Epithelial cell of proximal tubule (primary cell): ENCODE measurements around the gene ACOT13. TPM values are rescaled to one million over a fixed set of nuclear protein-coding genes. Genes with fewer than 3 reads are reported as not detected.
"Not testable (repeated sequence)": the region's sequence is repeated elsewhere in the genome, so short reads cannot be mapped to it uniquely, and the experiment has no call there.

ENCODE experiments used
- DNase-seq: peaks from one replicate; pipeline ENCODE4 v3.0.0-alpha.2; 2011; ENCODE audit warnings: low read depth
- H3K4me3 ChIP-seq: 2 replicates; pipeline ENCODE4 v1.5.1; 2011; ENCODE audit warnings: low read depth, mild to moderate bottlenecking, low read length
- total RNA-seq: library from RNA; depleted of rRNA; stranded (reverse); fragments of >200 nt; gene quantifications from 2 replicates; pipeline ENCODE4 v1.2.3, GENCODE V29; 2015
- TF ChIP-seq, protein P1 (sequence below): conservative IDR thresholded peaks from 2 replicates; pipeline ENCODE4 v1.5.1; 2012; ENCODE audit warnings: low read depth, mild to moderate bottlenecking, low read length

Gene ACOT13
- total RNA-seq, 1 donor from 2014 or later: 8.5 TPM

DNA sequence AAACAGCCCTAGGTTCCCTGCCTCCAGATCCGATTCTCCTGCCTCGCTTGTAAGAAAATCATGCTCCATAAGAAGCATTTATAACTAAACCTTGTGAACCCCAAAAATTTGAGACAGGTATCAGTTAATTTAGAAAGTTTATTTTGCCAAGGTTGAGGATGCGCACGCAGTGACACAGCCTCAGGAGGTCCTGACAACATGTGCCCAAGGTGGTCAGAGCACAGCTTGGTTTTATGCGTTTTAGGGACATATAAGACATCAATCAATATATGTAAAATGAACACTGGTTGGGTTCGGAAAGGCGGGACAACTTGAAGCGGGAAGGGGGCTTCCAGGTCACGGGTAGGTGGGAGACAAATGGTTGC, 2.1 kb downstream of the ACOT13 start:
- peak overlapping the region; percentile 30 for H3K4me3 ChIP-seq
- TF ChIP-seq, protein P1, sequence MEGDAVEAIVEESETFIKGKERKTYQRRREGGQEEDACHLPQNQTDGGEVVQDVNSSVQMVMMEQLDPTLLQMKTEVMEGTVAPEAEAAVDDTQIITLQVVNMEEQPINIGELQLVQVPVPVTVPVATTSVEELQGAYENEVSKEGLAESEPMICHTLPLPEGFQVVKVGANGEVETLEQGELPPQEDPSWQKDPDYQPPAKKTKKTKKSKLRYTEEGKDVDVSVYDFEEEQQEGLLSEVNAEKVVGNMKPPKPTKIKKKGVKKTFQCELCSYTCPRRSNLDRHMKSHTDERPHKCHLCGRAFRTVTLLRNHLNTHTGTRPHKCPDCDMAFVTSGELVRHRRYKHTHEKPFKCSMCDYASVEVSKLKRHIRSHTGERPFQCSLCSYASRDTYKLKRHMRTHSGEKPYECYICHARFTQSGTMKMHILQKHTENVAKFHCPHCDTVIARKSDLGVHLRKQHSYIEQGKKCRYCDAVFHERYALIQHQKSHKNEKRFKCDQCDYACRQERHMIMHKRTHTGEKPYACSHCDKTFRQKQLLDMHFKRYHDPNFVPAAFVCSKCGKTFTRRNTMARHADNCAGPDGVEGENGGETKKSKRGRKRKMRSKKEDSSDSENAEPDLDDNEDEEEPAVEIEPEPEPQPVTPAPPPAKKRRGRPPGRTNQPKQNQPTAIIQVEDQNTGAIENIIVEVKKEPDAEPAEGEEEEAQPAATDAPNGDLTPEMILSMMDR: no peak
- no peak for DNase-seq

DNA sequence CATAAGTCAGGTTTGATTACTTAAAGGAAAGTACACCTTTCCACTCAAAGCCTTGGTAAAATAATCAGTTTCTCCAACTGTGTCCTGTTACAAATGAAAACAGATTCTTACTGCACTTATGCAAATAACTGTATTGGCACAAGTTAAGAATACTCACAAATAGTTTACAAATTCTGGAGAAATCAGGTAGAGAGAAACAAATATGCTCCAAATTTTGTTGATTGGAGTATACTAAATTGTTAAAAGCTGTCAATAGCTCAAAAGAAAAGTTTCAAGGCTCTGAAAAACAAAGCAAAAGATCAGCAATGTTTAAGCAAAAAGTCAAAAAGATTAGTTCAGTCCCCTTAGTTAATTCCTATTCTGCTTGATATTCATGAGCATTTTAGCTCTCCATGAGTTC, 3.6 kb downstream of the ACOT13 start:
- H3K4me3 ChIP-seq: not testable (repeated sequence)

DNA sequence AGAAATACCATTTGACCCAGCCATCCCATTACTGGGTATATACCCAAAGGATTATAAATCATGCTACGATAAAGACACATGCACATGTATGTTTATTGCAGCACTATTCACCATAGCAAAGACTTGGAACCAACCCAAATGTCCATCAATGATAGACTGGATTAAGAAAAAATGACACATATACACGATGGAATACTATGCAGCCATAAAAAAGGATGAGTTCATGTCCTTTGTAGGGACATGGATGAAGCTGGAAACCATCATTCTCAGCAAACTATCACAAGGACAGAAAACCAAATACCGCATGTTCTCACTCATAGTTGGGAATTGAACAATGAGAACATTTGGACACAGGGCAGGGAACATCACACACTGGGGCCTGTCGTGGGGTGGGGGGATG, 4.2 kb downstream of the ACOT13 start:
- DNase-seq, H3K4me3 ChIP-seq: not testable (repeated sequence)

More for the DNA sequence above, 3.6 kb downstream of the ACOT13 start:
- DNase-seq: not testable (repeated sequence)

GRCh38 chr6:24672620-24673182, 5.8 kb downstream of the ACOT13 start:
- H3K4me3 ChIP-seq: no peak overlapping the region
- TF ChIP-seq, protein P1: no peak
- no peak for DNase-seq

DNA sequence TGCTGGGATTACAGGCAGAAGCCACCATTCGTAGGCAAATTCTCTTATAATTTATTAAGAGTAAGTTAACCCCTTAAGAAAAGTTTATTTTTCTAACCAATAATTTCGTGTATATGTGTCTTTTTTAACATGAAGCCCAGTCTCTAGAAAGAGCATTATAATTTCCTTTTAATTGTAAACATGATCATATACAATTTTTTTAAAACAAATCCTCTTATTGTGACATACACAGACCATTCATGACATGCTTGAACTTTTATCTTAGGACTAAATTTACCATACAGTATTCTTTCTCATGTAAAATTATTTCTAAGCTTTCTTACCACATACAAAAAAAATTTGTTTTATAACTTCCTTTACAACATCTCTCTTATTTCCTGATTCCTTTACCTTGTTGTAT, 6.7 kb downstream of the ACOT13 start:
- TF ChIP-seq, protein P1: no peak
- no peak overlapping the region for H3K4me3 ChIP-seq
- no peak for DNase-seq

- not testable (repeated sequence) for DNase-seq, H3K4me3 ChIP-seq
Measured at GRCh38 chr6:24678792-24679352, 12.0 kb downstream of the ACOT13 start.

- no peak for DNase-seq
- H3K4me3 ChIP-seq: no peak overlapping the region
- TF ChIP-seq, protein P1: no peak
Measured at GRCh38 chr6:24680582-24680981, 13.7 kb downstream of the ACOT13 start.

DNA sequence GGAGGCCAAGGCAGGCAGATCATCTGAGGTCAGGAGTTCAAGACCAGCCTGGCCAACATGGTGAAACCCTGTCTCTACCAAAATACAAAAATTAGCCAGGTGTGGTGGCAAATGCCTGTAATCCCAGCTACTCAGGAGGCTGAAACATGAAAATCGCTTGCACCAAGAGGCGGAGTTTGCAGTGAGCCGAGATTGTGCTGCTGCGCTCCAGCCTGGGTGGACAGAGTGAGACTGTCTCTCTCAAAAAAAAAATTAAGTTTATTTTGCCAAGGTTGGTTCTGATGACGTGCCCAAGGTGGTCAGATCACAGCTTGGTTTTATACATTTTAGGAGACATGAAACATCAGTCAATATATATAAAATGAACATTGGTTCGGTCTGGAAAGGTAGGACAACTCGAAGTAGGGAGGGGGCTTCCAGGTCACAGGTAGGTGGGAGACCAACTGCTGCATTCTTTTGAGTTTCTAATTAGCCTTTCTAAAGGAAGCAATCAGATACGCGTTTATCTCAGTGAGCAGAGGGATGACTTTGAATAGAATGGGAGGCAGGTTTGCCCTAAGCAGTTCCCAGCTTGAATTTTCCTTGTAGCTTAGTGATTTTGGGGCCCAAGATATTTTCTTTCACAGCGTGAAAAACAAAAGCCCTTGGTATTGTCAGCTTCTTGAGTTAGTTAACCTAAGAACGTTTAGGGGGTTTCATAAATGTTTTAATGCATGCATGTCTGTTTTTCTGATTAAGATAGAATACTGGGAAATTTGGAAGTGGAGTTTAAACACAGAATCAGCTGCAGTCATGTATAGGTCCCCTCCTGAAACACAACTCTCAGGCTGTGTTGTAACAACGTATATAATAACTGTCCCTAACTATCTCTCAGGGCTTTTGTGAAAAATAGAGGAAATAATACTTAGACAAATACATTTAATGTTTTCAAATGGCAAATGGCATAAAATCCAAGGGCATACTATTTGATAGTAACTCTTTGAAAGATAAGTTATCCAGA, 16.7 kb downstream of the ACOT13 start:
- no peak overlapping the region for H3K4me3 ChIP-seq
- TF ChIP-seq, protein P1: no peak
- DNase-seq: no peak
